Liver (tissue), 9 donors: ENCODE results near the gene PPFIA2. TPM values are rescaled to one million over a fixed set of nuclear protein-coding genes. Genes with fewer than 3 reads are reported as not detected.

ENCODE experiments used
- DNase-seq: peaks from one replicate; pipeline ENCODE4 v3.0.0-alpha.2; 2017; ENCODE audit warnings: low spot score
- H3K27ac ChIP-seq, 2 donors: one replicate each; pipeline ENCODE4 v1.7.0; 2013; ENCODE audit warnings: inconsistent platforms in 2 of 2, low read length in 2 of 2, control low read depth in 1 of 2, low read depth in 1 of 2, mild to moderate bottlenecking in 1 of 2
- H3K27me3 ChIP-seq, 4 donors: one replicate each; pipeline versions ENCODE4 v1.6.1 to v1.7.0; 2013; ENCODE audit warnings: low read length in 3 of 4, inconsistent platforms in 1 of 4, mild to moderate bottlenecking in 1 of 4, moderate library complexity in 1 of 4; ENCODE audit not compliant: control insufficient read depth in 4 of 4, insufficient read depth in 4 of 4
- H3K36me3 ChIP-seq, 4 donors: one replicate each; pipeline versions ENCODE4 v1.6.1 to v1.7.0; 2013; ENCODE audit warnings: low read length in 3 of 4, mild to moderate bottlenecking in 3 of 4, low read depth in 1 of 4, moderate library complexity in 1 of 4; ENCODE audit not compliant: control insufficient read depth in 4 of 4, insufficient read depth in 3 of 4
- H3K4me1 ChIP-seq, 4 donors: one replicate each; pipeline versions ENCODE4 v1.6.1 to v1.7.0; 2013; ENCODE audit warnings: low read length in 3 of 4, mild to moderate bottlenecking in 3 of 4, moderate library complexity in 1 of 4; ENCODE audit not compliant: control insufficient read depth in 4 of 4, insufficient read depth in 4 of 4
- H3K4me3 ChIP-seq, 3 donors: one replicate each; pipeline versions ENCODE4 v1.6.1 to v1.7.0; 2013; ENCODE audit warnings: low read length in 3 of 3, control low read depth in 1 of 3, low read depth in 1 of 3, mild to moderate bottlenecking in 1 of 3
- H3K9ac ChIP-seq, 2 donors: one replicate each; pipeline ENCODE4 v1.7.0; 2013; ENCODE audit warnings: low read length in 2 of 2, mild to moderate bottlenecking in 2 of 2, moderate library complexity in 2 of 2, control low read depth in 1 of 2, low read depth in 1 of 2
- H3K9me3 ChIP-seq, 4 donors: one replicate each; pipeline versions ENCODE4 v1.6.1 to v1.7.0; 2013; ENCODE audit warnings: low read length in 3 of 4; ENCODE audit not compliant: control insufficient read depth in 4 of 4
- EGR1 ChIP-seq, 2 donors: IDR thresholded peaks; 2 replicates each; pipeline ENCODE4 v1.6.1; 2016 to 2018; ENCODE audit warnings: antibody characterized with exemption in 2 of 2, low read depth in 2 of 2
- FOXA1 ChIP-seq: IDR thresholded peaks from 2 replicates; pipeline ENCODE4 v1.6.1; 2016; ENCODE audit warnings: antibody characterized with exemption
- FOXA2 ChIP-seq: IDR thresholded peaks from 2 replicates; pipeline ENCODE4 v1.6.1; 2016; ENCODE audit warnings: antibody characterized with exemption
- GABPA ChIP-seq, 2 donors: IDR thresholded peaks in 1 of 2; conservative IDR thresholded peaks in 1 of 2; 2 replicates each; pipeline ENCODE4 v1.6.1; 2016; ENCODE audit warnings: antibody characterized with exemption in 2 of 2, mild to moderate bottlenecking in 1 of 2, moderate library complexity in 1 of 2
- HNF4A ChIP-seq, 2 donors: conservative IDR thresholded peaks; 2 replicates each; pipeline ENCODE4 v1.6.1; 2016; ENCODE audit warnings: antibody characterized with exemption in 2 of 2, mild to moderate bottlenecking in 2 of 2
- HNF4G ChIP-seq: IDR thresholded peaks from 2 replicates; pipeline ENCODE4 v1.6.1; 2016; ENCODE audit warnings: antibody characterized with exemption
- JUND ChIP-seq, 2 donors: IDR thresholded peaks; 2 replicates each; pipeline ENCODE4 v1.6.1; 2016; ENCODE audit warnings: antibody characterized with exemption in 2 of 2
- NR2F2 ChIP-seq: IDR thresholded peaks from 2 replicates; pipeline ENCODE4 v1.6.1; 2016; ENCODE audit warnings: antibody characterized with exemption
- RAD21 ChIP-seq, 2 donors: IDR thresholded peaks; 2 replicates each; pipeline ENCODE4 v1.6.1; 2016; ENCODE audit warnings: antibody characterized with exemption in 2 of 2, mild to moderate bottlenecking in 2 of 2
- RXRA ChIP-seq, 2 donors: IDR thresholded peaks; 2 replicates each; pipeline ENCODE4 v1.6.1; 2017 to 2018; ENCODE audit warnings: antibody characterized with exemption in 2 of 2, mild to moderate bottlenecking in 1 of 2
- SP1 ChIP-seq: IDR thresholded peaks from 2 replicates; pipeline ENCODE4 v1.6.1; 2018; ENCODE audit warnings: antibody characterized with exemption, mild to moderate bottlenecking
- TAF1 ChIP-seq: conservative IDR thresholded peaks from 2 replicates; pipeline ENCODE4 v1.6.1; 2016; ENCODE audit warnings: antibody characterized with exemption, mild to moderate bottlenecking
- YY1 ChIP-seq: IDR thresholded peaks from 2 replicates; pipeline ENCODE4 v1.6.1; 2016; ENCODE audit warnings: antibody characterized with exemption, mild to moderate bottlenecking
- ZBTB33 ChIP-seq: IDR thresholded peaks from 2 replicates; pipeline ENCODE4 v1.6.1; 2016; ENCODE audit warnings: antibody characterized with exemption
- WGBS: extraction: QIAGEN DNeasy Blood & Tissue Kit; methylation state at CpG from one replicate; pipeline ENCODE4 v1.1.7; 2013; 5-methylcytosine and 5-hydroxymethylcytosine counted together
- polyA plus RNA-seq, 2 donors: library from polyadenylated mRNA; stranded (reverse) in 1 of 2; unstranded in 1 of 2; fragments of 200-250 nt in 1 of 2; fragments of >200 nt in 1 of 2; fragmentation: Nextera tagmentation in 1 of 2; extraction: Ambion mirVana in 1 of 2; gene quantifications; one replicate each; pipeline versions ENCODE4 v1.2.1 to v1.2.3, GENCODE V29; 2013 to 2015
- total RNA-seq, 2 donors: library from RNA; depleted of rRNA; stranded (reverse); fragments of >200 nt; gene quantifications; one replicate each; pipeline ENCODE4 v1.2.3, GENCODE V29; 2014
- TF ChIP-seq, protein P1 (sequence below): IDR thresholded peaks from 2 replicates; pipeline ENCODE4 v1.6.1; 2016; ENCODE audit warnings: antibody characterized with exemption
- TF ChIP-seq, protein P2 (sequence below): IDR thresholded peaks from 2 replicates; pipeline ENCODE4 v1.6.1; 2016; ENCODE audit warnings: antibody characterized with exemption
- TF ChIP-seq, protein P3 (sequence below): fragments of 150-350 bp; IDR thresholded peaks from 2 replicates; pipeline ENCODE4 v1.5.1; 2017; ENCODE audit warnings: improper control_type of control experiment, low read depth, low read length; ENCODE audit not compliant: missing input control
- donor health status: healthy.
- donor health status: healthy.
- donor health status: healthy.
- donor health status: healthy.
- donor health status: healthy.

The PPFIA2 gene
- total and polyA plus RNA-seq, 4 donors = 0.05 to 0.50 (median 0.22) TPM; not detected in 1

DNA sequence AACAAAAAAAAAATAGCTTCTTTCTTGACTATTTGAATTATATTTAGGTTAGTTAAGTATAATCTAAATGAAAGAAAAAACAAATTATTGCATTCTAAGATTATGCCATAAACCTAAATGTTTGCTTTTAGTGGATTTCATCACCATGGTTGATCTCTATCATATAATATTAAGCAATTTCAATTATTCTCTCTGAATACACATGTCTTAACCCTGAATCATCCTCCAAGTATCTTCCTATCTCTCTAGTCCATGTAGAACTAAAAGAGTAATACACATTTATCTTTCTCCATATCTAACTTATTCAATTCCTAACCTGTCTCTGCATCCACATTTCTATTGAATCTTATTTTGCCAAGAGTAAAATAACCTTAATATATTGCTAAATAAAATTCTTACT is 59.6 kb downstream of the PPFIA2 start:
- peaks cover 0 to 2% (median 0%) of the 10 kb centered on the region in 4 donors for H3K27me3 ChIP-seq
- no peak for DNase-seq
- no peak for TF ChIP-seq RAD21 (IDR thresholded peaks at IDR 0.05)
- no peak for TF ChIP-seq YY1
- TF ChIP-seq ZBTB33 = no peak
- no peak for TF ChIP-seq RXRA (IDR thresholded peaks at IDR 0.05)
- TF ChIP-seq HNF4A (conservative IDR thresholded peaks at IDR 0.05) = no peak
- TF ChIP-seq, protein P1, sequence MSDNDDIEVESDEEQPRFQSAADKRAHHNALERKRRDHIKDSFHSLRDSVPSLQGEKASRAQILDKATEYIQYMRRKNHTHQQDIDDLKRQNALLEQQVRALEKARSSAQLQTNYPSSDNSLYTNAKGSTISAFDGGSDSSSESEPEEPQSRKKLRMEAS = no peak
- TF ChIP-seq SP1 = no peak
- H3K9me3 ChIP-seq = no peaks in the 10 kb centered on the region
- no peaks in the 10 kb centered on the region for H3K36me3 ChIP-seq
- no peak overlapping the region for H3K4me3 ChIP-seq
- no peak overlapping the region for H3K27ac ChIP-seq
- H3K4me1 ChIP-seq = no peaks in the 10 kb centered on the region
- H3K9ac ChIP-seq = no peak overlapping the region

DNA sequence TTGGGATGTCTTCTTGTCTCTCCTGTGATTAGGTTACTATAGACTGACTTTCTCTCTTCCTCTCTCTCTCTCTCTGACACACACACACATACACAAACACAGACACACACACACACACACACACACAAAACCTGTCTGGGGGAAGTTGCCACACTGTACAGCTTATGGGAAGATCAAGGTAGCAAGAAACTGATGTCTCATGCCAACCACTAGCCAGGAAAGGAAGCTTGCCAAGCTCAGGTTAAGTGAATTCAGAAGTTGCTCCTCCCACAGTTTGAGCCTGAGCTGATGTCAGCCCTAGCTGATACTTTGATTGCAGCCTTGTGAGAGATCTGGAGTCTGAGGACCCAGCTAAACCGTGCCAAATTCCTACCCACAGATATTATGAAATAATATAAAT is 67.1 kb downstream of the PPFIA2 start:
- H3K36me3 ChIP-seq = no peaks in the 10 kb centered on the region
- DNase-seq = no peak
- no peak overlapping the region for H3K4me3 ChIP-seq
- no peaks in the 10 kb centered on the region for H3K4me1 ChIP-seq
- no peaks in the 10 kb centered on the region for H3K27me3 ChIP-seq
- 45% methylated on average over 1 of the region's 1 CpG for WGBS
- TF ChIP-seq TAF1 (no peak), FOXA2 (no peak), RXRA (IDR thresholded peaks at IDR 0.05) (no peak), EGR1 (IDR thresholded peaks at IDR 0.05; ENCODE audit: low read depth in 2 of 2) (no peak), NR2F2 (no peak), HNF4A (conservative IDR thresholded peaks at IDR 0.05) (no peak), HNF4G (no peak), JUND (IDR thresholded peaks at IDR 0.05) (no peak), FOXA1 (no peak), RAD21 (IDR thresholded peaks at IDR 0.05) (no peak), YY1 (no peak), GABPA (IDR thresholded peaks at IDR 0.05 in 1 of 2, conservative IDR thresholded peaks at IDR 0.05 in 1 of 2) (no peak)
- TF ChIP-seq, protein P2, sequence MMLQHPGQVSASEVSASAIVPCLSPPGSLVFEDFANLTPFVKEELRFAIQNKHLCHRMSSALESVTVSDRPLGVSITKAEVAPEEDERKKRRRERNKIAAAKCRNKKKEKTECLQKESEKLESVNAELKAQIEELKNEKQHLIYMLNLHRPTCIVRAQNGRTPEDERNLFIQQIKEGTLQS = no peak
- TF ChIP-seq, protein P3, sequence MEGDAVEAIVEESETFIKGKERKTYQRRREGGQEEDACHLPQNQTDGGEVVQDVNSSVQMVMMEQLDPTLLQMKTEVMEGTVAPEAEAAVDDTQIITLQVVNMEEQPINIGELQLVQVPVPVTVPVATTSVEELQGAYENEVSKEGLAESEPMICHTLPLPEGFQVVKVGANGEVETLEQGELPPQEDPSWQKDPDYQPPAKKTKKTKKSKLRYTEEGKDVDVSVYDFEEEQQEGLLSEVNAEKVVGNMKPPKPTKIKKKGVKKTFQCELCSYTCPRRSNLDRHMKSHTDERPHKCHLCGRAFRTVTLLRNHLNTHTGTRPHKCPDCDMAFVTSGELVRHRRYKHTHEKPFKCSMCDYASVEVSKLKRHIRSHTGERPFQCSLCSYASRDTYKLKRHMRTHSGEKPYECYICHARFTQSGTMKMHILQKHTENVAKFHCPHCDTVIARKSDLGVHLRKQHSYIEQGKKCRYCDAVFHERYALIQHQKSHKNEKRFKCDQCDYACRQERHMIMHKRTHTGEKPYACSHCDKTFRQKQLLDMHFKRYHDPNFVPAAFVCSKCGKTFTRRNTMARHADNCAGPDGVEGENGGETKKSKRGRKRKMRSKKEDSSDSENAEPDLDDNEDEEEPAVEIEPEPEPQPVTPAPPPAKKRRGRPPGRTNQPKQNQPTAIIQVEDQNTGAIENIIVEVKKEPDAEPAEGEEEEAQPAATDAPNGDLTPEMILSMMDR = no peak
- TF ChIP-seq, protein P1 = no peak
- H3K9ac ChIP-seq = no peak overlapping the region
- no peak overlapping the region for H3K27ac ChIP-seq
- H3K9me3 ChIP-seq = no peaks in the 10 kb centered on the region
